Peyer's patch (tissue), 4 donors: ENCODE results near the gene TMEM106C. TPM values are rescaled to one million over a fixed set of nuclear protein-coding genes. Genes with fewer than 3 reads are reported as not detected.

Experiments used
- DNase-seq, 3 donors: peaks; one replicate each; pipeline ENCODE4 v3.0.0-alpha.2; 2017 to 2019
- H3K27ac ChIP-seq, 4 donors: fragments of 200-600 bp; sonication (generic); one replicate each; pipeline ENCODE4 v1.5.1; 2016 to 2019
- H3K27me3 ChIP-seq, 2 donors: fragments of 200-600 bp; sonication (generic); one replicate each; pipeline ENCODE4 v1.5.1; 2019
- H3K36me3 ChIP-seq, 3 donors: fragments of 200-600 bp; sonication (generic); one replicate each; pipeline ENCODE4 v1.5.1; 2016 to 2019
- H3K4me1 ChIP-seq, 4 donors: fragments of 200-600 bp; sonication (generic); one replicate each; pipeline ENCODE4 v1.5.1; 2016 to 2019
- H3K4me3 ChIP-seq, 4 donors: fragments of 200-600 bp; sonication (generic); 1 replicate in 3 of 4; 2 replicates in 1 of 4; pipeline ENCODE4 v1.5.1; 2016 to 2019; ENCODE audit warnings: mild to moderate bottlenecking in 1 of 4
- H3K9me3 ChIP-seq, 4 donors: fragments of 200-600 bp; sonication (generic); one replicate each; pipeline ENCODE4 v1.5.1; 2016 to 2019; ENCODE audit warnings: mild to moderate bottlenecking in 1 of 4
- POLR2A ChIP-seq, 2 donors: fragments of 450-650 bp; IDR thresholded peaks; one replicate each; pipeline ENCODE4 v1.5.1; 2017; ENCODE audit warnings: antibody characterized with exemption in 2 of 2, mild to moderate bottlenecking in 2 of 2, moderate library complexity in 2 of 2
- total RNA-seq, 4 donors: library from RNA; depleted of rRNA; stranded (reverse); fragments of >200 nt; gene quantifications; one replicate each; pipeline ENCODE4 v1.1.0, GENCODE V29; 2016
- TF ChIP-seq, protein P1 (sequence below), 6 experiments: fragments of 450-650 bp in 4 of 6; fragments of 200-600 bp in 2 of 6; sonication (generic) in 1 of 6; IDR thresholded peaks; one replicate each; pipeline ENCODE4 v1.5.1; 2017 to 2019; ENCODE audit warnings: antibody characterized with exemption in 6 of 6, mild to moderate bottlenecking in 3 of 6, moderate library complexity in 1 of 6

The TMEM106C gene
- total RNA-seq, 4 donors from 2014 or later, result 80.9 to 326 (median 241) TPM

DNA sequence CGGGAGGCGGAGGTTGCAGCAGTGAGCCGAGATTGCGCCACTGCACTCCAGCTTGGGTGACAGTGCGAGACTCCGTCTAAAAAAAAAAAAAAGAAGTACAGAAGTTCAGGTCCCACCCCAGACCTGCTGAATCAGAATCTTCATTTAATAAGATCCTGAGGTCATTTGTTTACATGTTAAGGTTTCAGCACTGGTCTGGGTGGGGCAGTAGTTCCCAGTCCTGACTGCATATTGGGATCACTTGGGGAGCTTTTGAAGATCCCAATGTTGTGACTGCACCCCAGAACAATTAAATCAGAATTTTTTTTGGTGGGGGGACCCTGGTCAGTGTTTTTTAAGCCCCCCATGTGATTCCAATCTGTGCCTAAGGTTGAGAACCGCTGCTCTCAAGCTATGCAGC, 52.6 kb downstream of the TMEM106C start:
- peak in 1 of 3 donors; percentile 8 for DNase-seq
- no peaks in the 10 kb centered on the region for H3K9me3 ChIP-seq
- H3K4me3 ChIP-seq, result no peak overlapping the region
- no peak for TF ChIP-seq POLR2A (IDR thresholded peaks at IDR 0.05)
- TF ChIP-seq, protein P1, sequence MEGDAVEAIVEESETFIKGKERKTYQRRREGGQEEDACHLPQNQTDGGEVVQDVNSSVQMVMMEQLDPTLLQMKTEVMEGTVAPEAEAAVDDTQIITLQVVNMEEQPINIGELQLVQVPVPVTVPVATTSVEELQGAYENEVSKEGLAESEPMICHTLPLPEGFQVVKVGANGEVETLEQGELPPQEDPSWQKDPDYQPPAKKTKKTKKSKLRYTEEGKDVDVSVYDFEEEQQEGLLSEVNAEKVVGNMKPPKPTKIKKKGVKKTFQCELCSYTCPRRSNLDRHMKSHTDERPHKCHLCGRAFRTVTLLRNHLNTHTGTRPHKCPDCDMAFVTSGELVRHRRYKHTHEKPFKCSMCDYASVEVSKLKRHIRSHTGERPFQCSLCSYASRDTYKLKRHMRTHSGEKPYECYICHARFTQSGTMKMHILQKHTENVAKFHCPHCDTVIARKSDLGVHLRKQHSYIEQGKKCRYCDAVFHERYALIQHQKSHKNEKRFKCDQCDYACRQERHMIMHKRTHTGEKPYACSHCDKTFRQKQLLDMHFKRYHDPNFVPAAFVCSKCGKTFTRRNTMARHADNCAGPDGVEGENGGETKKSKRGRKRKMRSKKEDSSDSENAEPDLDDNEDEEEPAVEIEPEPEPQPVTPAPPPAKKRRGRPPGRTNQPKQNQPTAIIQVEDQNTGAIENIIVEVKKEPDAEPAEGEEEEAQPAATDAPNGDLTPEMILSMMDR (IDR thresholded peaks at IDR 0.05), result no peak
- H3K27me3 ChIP-seq, result no peaks in the 10 kb centered on the region
- no peaks in the 10 kb centered on the region for H3K36me3 ChIP-seq
- no peak overlapping the region for H3K27ac ChIP-seq
- H3K4me1 ChIP-seq, result no peaks in the 10 kb centered on the region

DNA sequence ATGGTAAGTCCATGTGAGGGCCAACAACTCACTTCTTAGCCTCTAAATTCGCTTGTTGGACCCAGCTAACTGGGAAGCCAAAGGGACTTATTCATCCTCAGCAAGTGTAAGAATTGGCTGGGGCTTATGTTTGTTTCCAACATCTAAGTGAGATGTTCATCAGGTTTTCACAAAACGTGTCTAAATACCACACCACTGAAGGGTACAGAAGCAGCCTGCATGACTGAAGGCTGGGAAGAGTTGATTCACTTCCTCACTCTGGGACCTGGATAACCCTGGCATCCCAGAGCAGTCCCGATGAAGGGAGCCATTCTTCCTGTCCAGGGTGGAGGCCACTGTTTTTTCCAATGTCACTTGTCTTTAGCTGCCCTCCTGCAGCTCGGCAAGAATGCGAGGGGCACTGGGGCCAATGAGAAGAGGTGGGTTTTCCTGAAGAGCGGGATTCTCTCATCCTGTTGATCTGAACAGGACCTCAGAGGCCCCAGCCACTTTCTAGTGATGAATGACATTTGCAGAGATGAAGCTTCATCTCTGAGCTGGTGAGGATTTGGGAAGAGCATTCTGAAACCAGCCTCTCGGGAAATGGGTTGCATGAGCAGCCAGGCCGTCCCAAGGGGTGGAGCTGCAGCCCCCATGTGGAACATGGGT, 53.1 kb downstream of the TMEM106C start:
- Histone ChIP-seq H3K36me3 (no peaks in the 10 kb centered on the region), H3K9me3 (no peaks in the 10 kb centered on the region), H3K4me1 (peaks cover 0 to under 1% (median 0%) of the 10 kb centered on the region in 4 donors), H3K27me3 (no peaks in the 10 kb centered on the region), H3K27ac (no peak overlapping the region), H3K4me3 (no peak overlapping the region)
- peak in 1 of 3 donors; percentile 14 for DNase-seq
- no peak for TF ChIP-seq POLR2A (IDR thresholded peaks at IDR 0.05)
- TF ChIP-seq, protein P1 (IDR thresholded peaks at IDR 0.05), result no peak

DNA sequence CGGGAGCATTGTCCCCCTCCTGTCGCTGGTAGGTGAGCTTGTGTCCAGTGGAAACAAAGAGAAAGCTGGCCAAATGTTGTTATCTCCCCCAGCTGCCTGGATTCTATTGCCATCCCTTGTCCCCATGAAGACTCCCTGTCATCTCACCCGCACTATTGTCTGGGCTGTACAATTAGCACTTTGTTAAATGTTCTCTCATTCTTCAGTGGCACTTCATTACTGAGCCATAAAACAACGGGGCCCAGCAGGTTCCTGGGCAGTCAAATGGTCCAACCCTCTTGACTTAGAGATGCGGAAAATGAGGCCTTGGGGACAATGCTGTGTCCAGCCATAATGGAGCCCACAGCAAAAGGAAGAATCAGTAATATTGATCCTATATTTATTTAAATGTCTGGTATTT, 54.1 kb downstream of the TMEM106C start:
- peak in 1 of 3 donors; percentile 30 for DNase-seq
- no peaks in the 10 kb centered on the region for H3K36me3 ChIP-seq
- H3K4me3 ChIP-seq, result no peak overlapping the region
- H3K9me3 ChIP-seq, result no peaks in the 10 kb centered on the region
- peaks cover 0 to 4% (median 0%) of the 10 kb centered on the region in 4 donors for H3K4me1 ChIP-seq
- no peaks in the 10 kb centered on the region for H3K27me3 ChIP-seq
- H3K27ac ChIP-seq, result no peak overlapping the region
- TF ChIP-seq, protein P1 (IDR thresholded peaks at IDR 0.05), result no peak
- no peak for TF ChIP-seq POLR2A (IDR thresholded peaks at IDR 0.05)

DNA sequence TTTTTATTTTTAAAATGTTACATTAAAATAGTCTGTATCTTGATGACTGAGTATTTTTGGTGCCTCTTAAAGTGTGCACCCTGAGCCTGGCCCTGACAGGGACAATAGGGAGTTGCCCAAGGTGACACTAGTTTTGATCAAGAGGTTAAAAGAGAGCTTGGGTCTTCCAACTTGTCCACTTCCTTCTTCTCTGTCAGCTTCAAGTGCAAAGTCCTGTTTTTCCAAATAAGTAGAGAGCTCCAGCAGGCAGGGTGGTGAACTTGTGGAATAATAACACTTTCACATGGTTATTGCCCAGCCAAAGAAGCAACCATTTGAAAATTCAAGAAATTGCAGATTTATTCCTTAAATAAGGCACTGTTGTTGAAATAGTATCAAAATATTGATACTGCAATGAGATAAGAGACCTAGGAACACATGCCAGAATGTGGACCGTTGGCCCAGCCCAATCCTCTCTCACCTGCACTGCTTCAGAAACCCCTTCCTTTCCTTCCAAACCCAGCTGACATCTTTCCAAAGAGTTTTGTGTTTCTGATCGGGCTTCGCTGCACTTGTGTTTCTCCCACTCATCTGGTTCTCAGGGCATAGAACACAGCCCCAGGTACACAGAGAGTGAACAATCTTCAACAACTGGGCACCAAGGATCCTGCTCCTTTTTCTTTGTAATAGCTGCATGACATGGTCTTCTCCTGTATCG, 54.7 kb downstream of the TMEM106C start:
- Histone ChIP-seq H3K36me3 (no peaks in the 10 kb centered on the region), H3K27ac (no peak overlapping the region)
- DNase-seq, result peak in 1 of 3 donors; percentile 21

More for the DNA sequence above, 54.7 kb downstream of the TMEM106C start:
- Histone ChIP-seq H3K4me1 (peaks cover 0 to 4% (median 0%) of the 10 kb centered on the region in 4 donors), H3K4me3 (no peak overlapping the region), H3K9me3 (no peaks in the 10 kb centered on the region), H3K27me3 (no peaks in the 10 kb centered on the region)
- TF ChIP-seq, protein P1 (IDR thresholded peaks at IDR 0.05), result peak in 1 of 6 experiments; percentile 2
- no peak for TF ChIP-seq POLR2A (IDR thresholded peaks at IDR 0.05)

Other genes with a start within 250 kb of the TMEM106C start
- not detected for gene ENDOU, start 238.1 kb upstream of the TMEM106C start, total RNA-seq
- gene RAPGEF3, start 204.7 kb upstream of the TMEM106C start, total RNA-seq, result 10 to 100 TPM in 3 of 4 donors, 1 to 10 TPM in 1; 4.9 to 33.0 (median 16.9) TPM
- gene SLC48A1, start 190.4 kb upstream of the TMEM106C start, total RNA-seq, result 10 to 100 TPM; 14.9 to 21.5 (median 15.9) TPM
- 10 to 100 TPM in 3 of 4 donors, 1 to 10 TPM in 1; 9.8 to 80.9 (median 36.8) TPM for gene HDAC7, start 143.7 kb upstream of the TMEM106C start, total RNA-seq
- 100 to 1,000 TPM in 3 of 4 donors, 10 to 100 TPM in 1; 75.1 to 193 (median 156) TPM for gene VDR, start 58.6 kb upstream of the TMEM106C start, total RNA-seq
- gene COL2A1, start 40.9 kb downstream of the TMEM106C start, total RNA-seq, result 1 to 10 TPM in 1 of 4 donors, under 1 TPM in 2, not detected in 1; 0.18 to 6.6 (median 0.27) TPM
- gene SENP1, start 142.5 kb downstream of the TMEM106C start, total RNA-seq, result 10 to 100 TPM; 11.0 to 37.1 (median 16.9) TPM
- 10 to 100 TPM in 3 of 4 donors, 1 to 10 TPM in 1; 10.0 to 38.0 (median 27.0) TPM for gene PFKM, start 155.8 kb downstream of the TMEM106C start, total RNA-seq
- 10 to 100 TPM; 16.5 to 40.8 (median 33.7) TPM for gene ASB8, start 193.9 kb downstream of the TMEM106C start, total RNA-seq
- gene CCDC184, start 220.0 kb downstream of the TMEM106C start, total RNA-seq, result under 1 TPM in 1 of 4 donors, not detected in 3; 0.40 TPM
- not detected for gene OR10AD1, start 239.7 kb downstream of the TMEM106C start, total RNA-seq